G401 (cell line): Measurements from ENCODE around the gene PLPP4. TPM values are rescaled to one million over a fixed set of nuclear protein-coding genes. Genes with fewer than 3 reads are reported as not detected.
"Not testable (repeated sequence)": the region's sequence is repeated elsewhere in the genome, so short reads cannot be mapped to it uniquely, and the experiment has no call there.

Experiments
- DNase-seq: peaks from one replicate; pipeline ENCODE4 v3.0.0-alpha.2; 2015; ENCODE audit warnings: low spot score
- in situ Hi-C: cut with HindIII; loops from 2 replicates; pipeline ENCODE4 v1.10.0; 2016; ENCODE audit warnings: low sequenced_read_pairs, mixed read lengths
- total RNA-seq: library from RNA; depleted of rRNA; stranded (reverse); fragments of >200 nt; shearing (Covaris generic); gene quantifications from 2 replicates; pipeline ENCODE4 v1.2.3, GENCODE V29; 2014

PLPP4 gene
- total RNA-seq, 1 experiment from 2014 or later = not detected

DNA sequence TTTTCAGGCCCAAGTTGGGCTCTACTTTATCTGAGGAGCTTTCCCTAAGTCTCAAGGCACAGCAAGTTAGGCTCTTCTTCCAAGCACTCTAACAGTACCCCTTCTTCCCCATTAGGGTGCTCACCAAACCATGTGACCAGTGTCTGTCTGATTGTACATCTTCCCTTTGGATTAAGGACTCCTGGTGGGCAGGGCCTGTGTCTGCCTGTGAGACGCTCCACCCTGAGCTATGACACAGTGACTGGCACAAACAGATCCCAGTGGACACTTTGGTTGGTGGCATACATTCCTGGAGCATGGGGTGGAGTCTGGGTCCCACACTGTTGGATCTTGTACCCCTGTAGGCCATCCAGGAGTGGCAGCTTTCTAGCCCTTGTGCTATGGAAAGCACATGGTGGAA is 23.8 kb downstream of the PLPP4 start:
- in situ Hi-C loops = no loop called here
- no peak for DNase-seq

DNA sequence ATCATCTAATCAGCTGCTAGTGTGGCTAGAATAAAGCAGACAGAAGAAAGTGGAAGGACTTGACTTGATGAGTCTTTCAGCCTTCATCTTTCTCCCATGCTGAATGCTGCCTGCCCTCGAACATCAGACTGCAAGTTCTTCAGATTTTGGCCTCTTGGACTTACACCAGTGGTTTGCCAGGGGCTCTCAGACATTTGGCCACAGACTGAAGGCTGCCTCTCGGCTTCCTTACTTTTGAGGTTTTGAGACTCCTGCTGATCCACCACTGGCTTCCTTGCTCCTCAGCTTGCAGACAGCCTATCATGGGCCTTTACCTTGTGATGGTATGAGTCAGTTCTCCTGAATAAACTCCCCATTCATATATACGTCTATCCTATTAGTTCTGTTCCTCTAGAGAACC is 26.0 kb downstream of the PLPP4 start:
- no peak for DNase-seq
- in situ Hi-C loops = no loop called here

DNA sequence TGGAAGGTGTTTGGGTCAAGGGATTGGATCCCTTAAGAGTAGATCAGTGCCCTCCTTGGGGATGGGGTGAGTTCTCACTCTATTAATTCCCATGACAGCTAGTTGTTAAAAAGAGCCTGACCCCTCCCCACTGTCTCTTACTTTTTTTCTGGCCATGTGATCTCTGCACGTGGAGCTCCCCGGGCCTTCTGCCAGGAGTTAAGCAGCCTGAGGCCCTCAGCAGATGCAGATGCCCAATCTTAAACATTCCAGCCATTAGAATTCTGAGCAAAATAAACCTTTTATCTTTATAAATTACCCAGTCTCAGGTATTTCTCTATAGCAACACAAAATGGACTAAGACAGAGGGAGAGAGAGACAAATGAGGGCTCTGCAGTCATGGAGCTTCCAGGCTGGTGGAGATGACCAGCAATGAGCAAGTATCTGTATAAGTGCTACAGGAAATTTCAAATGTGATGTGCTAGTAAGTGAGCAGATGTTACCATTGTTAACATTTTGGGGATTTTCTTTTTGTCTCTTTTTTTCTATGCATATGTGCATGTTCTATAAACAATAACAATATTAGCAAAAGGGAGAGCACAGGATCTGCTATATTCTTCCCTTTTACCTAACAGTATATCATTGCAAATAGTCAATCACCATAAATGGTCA is 26.7 kb downstream of the PLPP4 start:
- no peak for DNase-seq
- in situ Hi-C loops = no loop called here

DNA sequence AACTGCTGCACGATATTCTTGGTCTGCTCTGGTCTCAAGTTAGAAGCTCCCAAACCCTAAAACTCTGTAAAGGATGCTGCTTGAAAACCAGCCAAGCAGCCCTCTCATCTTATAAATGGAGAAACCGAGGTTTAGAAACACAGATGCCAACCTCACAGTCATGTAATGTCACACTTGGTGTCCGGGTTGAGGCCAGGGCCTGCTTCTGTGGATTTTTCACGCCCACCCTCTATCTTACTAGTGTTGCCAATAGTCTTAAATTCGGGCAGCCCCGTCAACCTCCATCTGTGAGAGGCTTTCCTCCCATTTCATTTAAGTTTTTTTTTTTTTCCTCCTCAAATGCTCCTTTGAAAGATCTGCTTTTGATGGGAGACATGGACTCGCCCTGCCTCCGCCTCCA is 28.9 kb downstream of the PLPP4 start:
- in situ Hi-C loops = no loop called here
- DNase-seq = no peak

DNA sequence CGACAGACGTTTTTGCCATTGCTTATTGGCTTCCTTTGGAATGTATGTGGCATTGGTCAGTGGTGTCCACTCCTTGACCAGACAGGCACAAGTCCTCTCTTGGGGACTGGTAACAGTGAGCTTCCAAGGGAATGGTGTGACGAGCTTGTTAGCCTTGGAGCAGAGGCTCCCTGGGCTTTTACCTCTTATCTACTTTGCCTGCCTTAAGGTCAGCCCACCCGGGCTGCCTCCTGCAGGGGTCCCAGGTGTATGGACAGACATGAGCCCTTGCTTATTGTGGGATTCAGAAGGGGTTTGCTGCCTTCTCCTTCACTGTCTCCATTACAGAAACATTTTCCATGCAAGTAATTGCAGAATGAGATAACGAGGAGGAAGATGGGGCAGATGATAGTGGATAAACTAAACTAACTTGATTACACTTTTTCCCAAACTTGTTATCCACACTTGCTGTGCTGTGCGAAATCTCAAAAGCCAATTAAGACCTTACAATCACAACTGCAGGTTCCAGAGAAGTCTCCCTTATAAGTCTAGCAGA is 29.7 kb downstream of the PLPP4 start:
- in situ Hi-C loops = no loop called here
- no peak for DNase-seq

DNA sequence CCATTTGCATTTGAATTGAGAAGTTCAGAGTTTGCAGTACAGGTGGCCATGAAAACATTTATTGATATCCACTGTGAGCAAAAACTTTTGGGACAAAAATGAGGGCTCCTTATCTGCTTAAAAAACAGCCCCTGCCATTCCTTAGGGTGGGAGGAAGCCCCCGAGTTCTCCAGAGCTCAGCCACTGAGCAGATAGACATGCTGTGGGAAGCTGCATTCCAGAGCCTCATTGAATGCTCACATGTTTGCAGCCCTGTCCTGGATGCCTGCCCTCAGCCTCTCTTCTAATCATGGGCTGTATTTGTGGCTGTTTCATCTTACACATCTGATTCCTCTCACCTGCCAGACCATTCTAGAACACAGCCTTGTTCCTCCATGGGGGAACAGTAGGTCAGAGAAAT is 33.3 kb downstream of the PLPP4 start:
- in situ Hi-C loops = no loop called here
- no peak for DNase-seq

DNA sequence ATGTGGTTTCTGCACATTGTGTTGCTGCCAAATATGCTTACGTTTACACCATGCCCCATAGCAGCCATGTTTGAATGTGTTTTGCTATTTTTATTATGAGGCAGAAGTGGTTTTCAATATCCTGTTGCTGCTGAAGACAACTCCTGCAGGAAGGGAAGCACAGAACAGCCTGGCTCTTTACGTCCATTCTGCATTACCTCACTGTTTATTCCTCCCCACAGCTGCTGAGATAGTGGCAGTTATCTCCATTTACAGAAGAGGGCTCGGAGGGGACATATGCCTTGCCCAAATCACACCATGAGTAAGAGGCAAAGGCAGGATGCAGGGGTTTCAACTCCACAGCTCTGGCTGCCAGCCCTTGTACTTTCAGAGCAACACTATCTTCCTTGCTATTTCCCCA is 35.3 kb downstream of the PLPP4 start:
- DNase-seq = no peak
- in situ Hi-C loops = no loop called here

DNA sequence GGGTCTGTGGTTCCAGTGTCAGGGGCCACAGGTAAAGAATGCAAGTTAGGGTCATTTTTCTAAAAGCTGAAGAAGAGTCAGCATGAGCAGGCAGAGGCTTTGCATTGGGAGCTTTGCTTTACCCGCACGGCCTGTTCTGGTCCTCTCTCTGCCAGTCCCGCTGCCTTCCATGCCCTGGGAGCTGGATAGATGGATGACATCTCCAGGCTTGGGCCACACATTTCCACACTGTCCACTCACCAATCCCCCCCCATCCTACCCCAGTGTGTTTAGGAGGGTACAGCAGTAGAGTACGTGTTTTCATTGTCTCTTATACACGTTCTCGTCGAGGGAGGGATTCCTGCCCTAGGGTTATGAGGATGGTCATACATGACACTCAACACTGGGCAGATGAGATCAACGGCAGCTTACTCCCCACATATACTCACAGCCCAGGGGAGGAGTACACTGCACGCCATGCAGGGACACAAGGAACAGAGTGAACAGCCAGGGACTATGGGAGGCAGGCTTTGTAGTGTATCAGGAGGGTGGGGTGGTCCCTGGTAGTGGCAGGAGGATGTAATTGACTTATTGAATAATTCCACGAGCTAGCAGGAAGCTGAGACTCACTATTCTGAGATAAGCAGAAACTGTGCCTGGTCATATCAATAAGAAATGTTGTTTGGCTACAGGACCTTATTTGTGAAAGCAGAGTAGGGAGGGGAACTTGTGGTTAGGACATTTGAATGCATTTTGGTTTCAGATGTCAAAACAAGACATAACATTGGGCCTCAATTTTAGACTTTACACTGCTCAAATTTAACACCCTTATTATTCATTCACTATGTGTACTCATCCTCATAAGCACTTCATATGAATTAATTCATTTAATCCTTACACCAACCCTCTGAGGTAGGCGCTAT is 36.6 kb downstream of the PLPP4 start:
- in situ Hi-C loops = no loop called here
- DNase-seq = no peak

DNA sequence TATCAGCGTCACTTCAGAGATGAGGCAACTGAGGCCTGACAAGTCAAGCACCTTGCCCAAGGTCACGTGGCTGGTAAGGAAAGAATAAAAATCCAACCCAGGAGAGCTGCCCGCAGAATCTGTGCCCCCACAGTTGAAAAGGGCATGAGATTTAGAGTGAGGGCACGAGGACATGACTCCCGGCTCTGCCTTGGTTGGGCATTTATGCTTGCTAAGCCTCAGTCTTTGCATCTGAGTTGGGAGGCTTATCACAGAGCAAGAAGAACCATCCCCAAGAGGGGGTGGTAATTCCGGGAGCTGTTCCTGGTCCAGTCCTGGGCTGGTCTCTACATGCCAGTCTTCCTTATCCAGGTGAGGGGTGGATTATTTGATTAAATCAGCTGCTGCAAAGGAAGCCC is 37.3 kb downstream of the PLPP4 start:
- in situ Hi-C loops = no loop called here
- DNase-seq = no peak

DNA sequence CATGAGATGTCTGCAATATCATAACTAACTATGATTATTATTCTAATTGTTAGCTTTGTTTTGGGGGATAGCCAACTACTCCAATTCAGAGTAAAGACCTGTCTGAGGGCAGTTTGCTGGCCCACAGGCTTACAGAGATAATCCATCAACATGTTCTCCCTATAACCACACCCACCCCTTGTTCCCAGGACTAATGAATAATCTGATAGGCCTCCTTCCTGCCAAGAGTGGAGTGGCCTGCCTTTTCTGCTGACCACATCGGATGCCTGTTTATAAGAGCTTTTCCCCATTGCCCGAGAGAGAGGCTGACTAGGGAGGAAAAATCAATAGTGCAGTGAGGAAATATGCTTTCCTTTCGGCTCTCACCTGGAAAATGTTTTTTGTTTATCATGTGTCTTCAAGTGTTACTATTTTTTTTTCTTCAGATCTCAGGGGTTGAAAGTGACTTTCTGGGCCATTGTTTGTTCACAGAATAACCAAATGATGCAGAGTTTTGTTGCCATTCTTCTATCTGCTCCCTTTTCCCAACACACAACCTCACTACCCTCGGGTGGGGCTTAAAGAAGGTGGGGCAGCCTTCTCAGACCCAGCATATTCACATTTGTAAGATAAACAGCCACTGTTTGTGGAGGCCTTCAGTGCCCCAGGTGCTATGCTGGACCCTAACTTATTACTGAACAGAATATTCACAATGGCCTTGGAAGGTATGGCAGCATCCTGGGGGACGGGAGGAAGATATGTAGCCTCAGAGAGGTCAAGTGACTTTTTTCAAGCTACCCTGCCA is 38.4 kb downstream of the PLPP4 start:
- DNase-seq = no peak
- in situ Hi-C loops = no loop called here

DNA sequence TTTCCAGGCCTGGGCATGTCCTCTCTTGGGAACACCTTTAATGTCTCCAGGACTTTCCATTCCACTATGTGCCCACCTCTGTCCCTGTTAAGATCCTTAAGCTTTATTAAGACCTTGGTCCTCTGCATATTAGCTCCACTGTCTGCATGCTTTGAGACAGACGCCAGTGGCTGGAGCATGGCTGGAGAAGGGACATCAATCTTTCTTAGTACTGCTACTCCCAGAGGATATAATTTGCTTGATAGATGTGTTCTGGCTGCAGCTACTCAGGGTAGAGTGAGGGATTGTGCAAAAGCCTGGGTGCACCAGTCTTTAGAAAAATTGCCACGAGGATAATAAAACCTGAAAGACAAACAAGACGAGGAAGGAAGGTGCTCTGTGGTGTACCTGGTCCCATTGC is 42.9 kb downstream of the PLPP4 start:
- no peak for DNase-seq
- in situ Hi-C loops = no loop called here

DNA sequence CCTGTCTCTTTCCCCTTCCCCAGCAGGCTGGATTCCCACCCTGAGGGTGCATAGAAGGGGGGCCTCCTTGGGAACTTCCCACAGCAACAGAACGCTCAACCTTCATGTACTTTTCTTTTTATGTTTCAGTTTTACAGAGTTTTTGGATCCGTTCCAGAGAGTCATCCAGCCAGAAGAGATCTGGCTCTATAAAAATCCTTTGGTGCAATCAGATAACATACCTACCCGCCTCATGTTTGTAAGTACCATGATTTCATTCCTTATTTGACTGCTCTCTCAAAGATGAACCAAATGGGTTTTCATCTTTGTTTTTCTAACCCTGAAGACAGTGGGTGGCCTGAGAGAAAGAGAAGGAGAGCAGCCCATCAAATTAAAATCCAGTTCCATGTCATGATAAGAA is 46.7 kb downstream of the PLPP4 start:
- in situ Hi-C loops = no loop called here
- DNase-seq = peak; percentile 60

DNA sequence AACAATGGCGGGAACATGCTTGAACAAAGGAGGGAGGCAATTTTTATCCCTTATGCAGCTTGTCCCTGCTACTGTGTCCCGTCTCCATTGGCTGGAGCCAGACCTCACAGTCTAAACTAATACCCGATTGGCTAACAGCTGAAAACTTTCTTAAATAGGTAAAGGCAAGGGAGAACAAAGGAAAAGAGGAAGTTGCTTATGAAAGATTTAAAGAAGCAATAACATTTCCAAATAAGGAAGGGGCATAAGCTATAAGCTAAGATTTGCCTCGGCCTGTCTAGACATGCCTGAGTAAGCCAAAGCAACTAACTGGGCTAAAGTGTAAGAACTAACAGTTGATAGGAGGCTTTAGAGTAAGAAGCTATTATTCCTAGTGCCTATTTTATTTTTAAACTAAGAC is 47.2 kb downstream of the PLPP4 start:
- in situ Hi-C loops, DNase-seq: not testable (repeated sequence)

DNA sequence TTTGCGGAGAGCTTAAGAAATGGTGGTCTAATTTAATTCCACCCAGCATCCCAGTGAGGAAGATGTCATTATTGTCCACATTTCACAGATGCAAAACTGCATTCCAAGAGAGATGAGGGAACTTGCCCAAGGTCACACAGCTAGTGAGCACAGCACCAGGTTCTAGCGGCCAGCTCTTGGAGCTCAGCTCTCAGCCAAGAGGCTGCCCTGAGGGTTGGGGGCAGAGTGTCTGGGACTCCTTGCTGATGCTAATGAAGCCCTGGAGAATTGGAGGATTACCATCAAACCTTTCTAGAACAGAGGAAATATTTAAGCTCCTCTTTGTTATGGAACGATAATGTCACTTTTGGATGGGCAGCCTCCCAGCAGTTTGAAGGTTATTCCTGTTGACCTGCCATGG is 48.0 kb downstream of the PLPP4 start:
- in situ Hi-C loops = no loop called here
- peak; percentile 45 for DNase-seq

DNA sequence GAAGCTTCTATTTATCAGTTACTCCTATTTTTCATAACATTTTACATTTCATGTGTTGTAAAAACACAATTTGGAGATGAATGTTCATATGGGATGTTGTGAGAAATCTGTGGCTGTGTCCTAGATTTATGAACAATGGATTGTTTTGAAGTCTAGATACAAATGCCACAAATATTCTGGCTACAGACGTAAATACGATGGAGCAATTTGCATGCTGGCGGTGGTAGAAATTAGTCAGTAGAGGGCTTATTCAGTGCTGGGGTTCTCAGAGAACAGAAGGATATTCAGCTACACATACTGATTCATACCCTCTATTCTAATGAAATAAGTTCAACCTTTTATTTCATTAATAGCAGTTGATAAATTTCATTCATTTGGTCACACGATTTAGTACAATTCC is 48.8 kb downstream of the PLPP4 start:
- in situ Hi-C loops = no loop called here
- DNase-seq = no peak

DNA sequence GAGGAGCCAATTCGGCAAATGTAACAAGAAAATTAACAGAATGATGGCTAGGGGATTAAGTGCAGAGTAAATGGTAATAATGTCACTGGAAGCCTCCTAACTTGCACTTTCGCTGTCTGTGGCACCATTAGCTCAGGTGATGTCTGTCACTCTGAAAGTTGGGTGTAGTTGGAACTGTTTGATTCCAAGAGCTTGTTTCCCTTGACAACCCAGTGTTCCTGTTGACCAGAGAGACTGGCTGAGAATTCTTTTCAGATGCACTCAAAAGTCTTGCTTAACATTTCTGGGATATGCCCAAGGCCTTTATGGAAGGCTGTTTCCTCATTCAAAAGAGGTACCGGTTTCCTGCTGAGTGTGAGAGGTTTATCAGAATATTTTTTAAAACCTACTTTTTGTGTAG is 49.6 kb downstream of the PLPP4 start:
- in situ Hi-C loops = no loop called here
- no peak for DNase-seq

DNA sequence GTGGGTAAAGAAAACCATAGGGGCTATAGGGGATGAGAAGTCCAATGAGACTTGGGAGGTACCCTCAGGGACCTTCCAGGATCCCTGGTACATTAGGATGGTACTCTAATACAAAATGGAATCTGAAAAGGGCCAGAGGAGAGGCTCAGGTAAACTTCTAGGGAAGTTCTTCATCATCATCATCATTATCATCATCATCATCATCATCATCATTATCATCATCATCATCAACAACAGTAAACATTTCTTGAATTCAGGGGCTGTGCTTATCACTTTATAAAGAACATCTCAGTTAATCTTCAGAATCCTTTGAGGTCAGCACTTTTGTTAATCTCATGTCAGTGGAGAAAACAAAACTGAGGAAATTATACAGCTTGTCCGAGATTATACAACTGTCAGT is 50.1 kb downstream of the PLPP4 start:
- in situ Hi-C loops = no loop called here
- DNase-seq = no peak

DNA sequence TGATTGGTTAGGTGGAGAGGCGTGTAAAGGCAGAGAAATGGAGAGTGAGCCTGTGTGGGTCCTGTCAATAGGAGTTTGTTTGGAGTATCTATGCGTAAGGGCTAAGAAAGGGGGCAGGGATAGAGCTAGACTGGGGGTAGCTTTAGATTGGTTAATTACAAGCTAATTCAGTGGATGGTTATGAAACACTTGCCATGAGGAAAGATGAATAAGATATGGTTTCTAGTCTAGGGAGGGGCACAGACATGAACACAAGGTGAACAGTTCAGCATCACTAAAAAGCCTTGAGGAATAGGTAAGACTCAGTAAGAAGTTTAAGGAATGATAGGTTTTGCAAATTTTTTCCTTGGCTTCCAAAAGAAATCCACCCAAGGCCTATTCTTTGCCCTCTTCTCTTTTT is 50.6 kb downstream of the PLPP4 start:
- in situ Hi-C loops = no loop called here

DNA sequence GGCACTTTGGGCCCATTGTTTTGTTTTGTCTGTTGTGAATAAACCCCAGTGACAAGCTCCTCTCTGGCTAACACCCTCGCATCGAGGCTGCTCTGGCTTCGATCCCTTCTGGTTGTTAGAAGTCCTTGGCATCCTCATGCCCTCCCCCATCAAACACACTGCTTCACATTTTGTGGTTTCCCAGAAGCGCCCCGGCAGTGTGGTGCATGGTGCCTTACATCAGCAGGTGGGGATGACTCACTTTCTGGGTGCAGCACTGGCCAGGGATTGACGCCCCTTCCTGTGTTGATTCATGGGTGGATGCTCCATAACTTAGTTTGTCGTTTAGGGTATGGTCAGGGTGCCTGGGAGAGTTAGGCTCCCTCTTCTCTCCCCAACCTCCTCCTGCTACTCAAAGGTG is 51.4 kb downstream of the PLPP4 start:
- no peak for DNase-seq
- in situ Hi-C loops = no loop called here

More for the DNA sequence above, 50.6 kb downstream of the PLPP4 start:
- DNase-seq = no peak

DNA sequence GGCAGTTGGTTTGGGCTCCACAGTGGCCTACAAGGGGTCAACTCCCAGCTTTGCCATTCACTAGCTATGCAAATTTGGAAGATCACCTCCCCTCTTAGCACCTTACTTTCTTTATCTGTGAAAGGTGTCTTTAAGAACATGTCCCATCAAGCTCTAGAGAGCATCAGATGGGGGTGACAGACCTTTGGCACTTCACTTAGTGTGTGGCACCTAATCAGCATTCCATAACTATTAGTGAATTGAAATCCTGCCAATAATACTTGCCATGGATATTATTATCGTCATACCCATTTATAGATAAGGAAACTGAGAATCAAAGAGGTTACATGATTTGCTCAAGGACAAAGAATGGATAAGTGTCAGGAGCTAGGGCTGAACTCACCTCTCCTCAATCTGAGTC is 51.9 kb downstream of the PLPP4 start:
- no peak for DNase-seq
- in situ Hi-C loops = no loop called here
